BE2C (cell line): ENCODE results near the gene JARID2.

Experiments
- DNase-seq: peaks from one replicate; pipeline ENCODE4 v3.0.0-alpha.2; 2020
- H3K27me3 ChIP-seq: fragments of 250-450 bp; sonication (Bioruptor Pico); 2 replicates; pipeline ENCODE4 v1.5.1; 2020; ENCODE audit warnings: mild to moderate bottlenecking
- H3K36me3 ChIP-seq: fragments of 250-450 bp; sonication (Bioruptor Pico); 2 replicates; pipeline ENCODE4 v1.5.1; 2020; ENCODE audit warnings: mild to moderate bottlenecking
- H3K4me1 ChIP-seq: fragments of 250-450 bp; sonication (Bioruptor Pico); 2 replicates; pipeline ENCODE4 v1.5.1; 2020
- H3K4me3 ChIP-seq: 2 replicates; pipeline ENCODE4 v1.5.1; 2011; ENCODE audit warnings: low read depth, low read length
- H3K9me3 ChIP-seq: fragments of 250-450 bp; sonication (Bioruptor Pico); 2 replicates; pipeline ENCODE4 v1.5.1; 2020
- CTCF ChIP-seq: IDR thresholded peaks from 2 replicates; pipeline ENCODE4 v1.5.1; 2012; ENCODE audit warnings: mild to moderate bottlenecking, low read depth, low read length

Gene JARID2

GRCh38 chr6:15405129-15406068, 159.5 kb downstream of the JARID2 start:
- Histone ChIP-seq H3K9me3 (no peaks in the 10 kb centered on the region), H3K27me3 (no peaks in the 10 kb centered on the region), H3K4me1 (peaks cover 48% of the 10 kb centered on the region), H3K36me3 (no peaks in the 10 kb centered on the region), H3K4me3 (no peak overlapping the region)
- DNase-seq = no peak
- no peak for TF ChIP-seq CTCF

GRCh38 chr6:15406452-15406851, 160.6 kb downstream of the JARID2 start:
- H3K9me3 ChIP-seq = no peaks in the 10 kb centered on the region
- no peaks in the 10 kb centered on the region; the same call in 1 of the 2 replicates for H3K36me3 ChIP-seq
- no peaks in the 10 kb centered on the region for H3K27me3 ChIP-seq
- no peak overlapping the region for H3K4me3 ChIP-seq
- no peak for DNase-seq
- no peak for TF ChIP-seq CTCF
- peaks cover 44% of the 10 kb centered on the region for H3K4me1 ChIP-seq

GRCh38 chr6:15408008-15408407, 162.1 kb downstream of the JARID2 start:
- no peak for TF ChIP-seq CTCF
- no peak for DNase-seq
- Histone ChIP-seq H3K4me3 (no peak overlapping the region), H3K9me3 (no peaks in the 10 kb centered on the region), H3K4me1 (peaks cover 38% of the 10 kb centered on the region), H3K36me3 (no peaks in the 10 kb centered on the region; the same call in 1 of the 2 replicates), H3K27me3 (no peaks in the 10 kb centered on the region)

GRCh38 chr6:15408758-15409157, 162.9 kb downstream of the JARID2 start:
- DNase-seq = no peak
- TF ChIP-seq CTCF = no peak

GRCh38 chr6:15409301-15410125, 163.6 kb downstream of the JARID2 start:
- no peak for TF ChIP-seq CTCF
- no peaks in the 10 kb centered on the region; the same call in 1 of the 2 replicates for H3K9me3 ChIP-seq
- no peaks in the 10 kb centered on the region for H3K27me3 ChIP-seq
- DNase-seq = no peak
- H3K4me1 ChIP-seq = peaks cover 28% of the 10 kb centered on the region
- H3K4me3 ChIP-seq = no peak overlapping the region
- no peaks in the 10 kb centered on the region; the same call in none of the 2 replicates for H3K36me3 ChIP-seq

More at GRCh38 chr6:15408758-15409157, 162.9 kb downstream of the JARID2 start:
- Histone ChIP-seq H3K9me3 (no peaks in the 10 kb centered on the region), H3K36me3 (no peaks in the 10 kb centered on the region; the same call in none of the 2 replicates), H3K4me3 (no peak overlapping the region), H3K27me3 (no peaks in the 10 kb centered on the region), H3K4me1 (peaks cover 34% of the 10 kb centered on the region)

GRCh38 chr6:15410126-15410391, 164.2 kb downstream of the JARID2 start:
- Histone ChIP-seq H3K36me3 (no peaks in the 10 kb centered on the region; the same call in none of the 2 replicates), H3K27me3 (no peaks in the 10 kb centered on the region), H3K4me1 (peaks cover 23% of the 10 kb centered on the region), H3K9me3 (no peaks in the 10 kb centered on the region; the same call in 1 of the 2 replicates), H3K4me3 (no peak overlapping the region)
- no peak for DNase-seq
- TF ChIP-seq CTCF = no peak
